WTC11 (cell line): Measurements from ENCODE around the gene EIF4E. TPM values are rescaled to one million over a fixed set of nuclear protein-coding genes. Genes with fewer than 3 reads are reported as not detected.
"Not testable (repeated sequence)": the region's sequence is repeated elsewhere in the genome, so short reads cannot be mapped to it uniquely, and the experiment has no call there.

ENCODE experiments used
- ATAC-seq: fragments of 200-7000 bp; cut with Tn5 transposase; 2 replicates; pipeline ENCODE4 v1.10.0; 2021; ENCODE audit warnings: mild to moderate bottlenecking, moderate library complexity
- CTCF ChIA-PET: fragments of 300-600 bp; sonication (Branson Sonifier 250); formaldehyde crosslinking; loops from one replicate; lab custom pipeline; 2021; ENCODE audit warnings: antibody characterized with exemption; lab: Charles Lee
- POLR2A ChIA-PET: fragments of 350-600 bp; sonication (Branson Sonifier 250); formaldehyde crosslinking; loops from one replicate; lab custom pipeline; 2021; ENCODE audit warnings: antibody characterized with exemption; lab: Charles Lee
- DNase-seq: peaks from one replicate; pipeline ENCODE4 v3.0.0; 2021; ENCODE audit warnings: low spot score
- H3K27ac Mint-ChIP-seq: 2 replicates; pipeline ENCODE4 v1.8.0; 2021; ENCODE audit warnings: mixed read lengths
- H3K27me3 Mint-ChIP-seq: 2 replicates; pipeline ENCODE4 v1.8.0; 2021; ENCODE audit warnings: low read depth, mild to moderate bottlenecking, moderate library complexity, mixed read lengths
- H3K36me3 Mint-ChIP-seq: 2 replicates; pipeline ENCODE4 v1.8.0; 2021; ENCODE audit warnings: mixed read lengths
- H3K4me1 Mint-ChIP-seq: 2 replicates; pipeline ENCODE4 v1.8.0; 2022; ENCODE audit warnings: mixed read lengths
- H3K4me3 Mint-ChIP-seq: 2 replicates; pipeline ENCODE4 v1.8.0; 2021; ENCODE audit warnings: mild to moderate bottlenecking, moderate library complexity, mixed read lengths
- H3K9me3 Mint-ChIP-seq: 2 replicates; pipeline ENCODE4 v1.8.0; 2021; ENCODE audit warnings: mixed read lengths
- CBFB ChIP-seq: sonication (generic); formaldehyde crosslinking; IDR thresholded peaks from 2 replicates; pipeline ENCODE4 v1.8.1; 2022; ENCODE audit warnings: mild to moderate bottlenecking, low read depth, missing genetic modification reagents
- ELF4 ChIP-seq: sonication (generic); formaldehyde crosslinking; IDR thresholded peaks from 2 replicates; pipeline ENCODE4 v1.8.1; 2022; ENCODE audit warnings: low read depth, mild to moderate bottlenecking, moderate library complexity, missing genetic modification reagents
- ESRRA ChIP-seq: sonication (generic); formaldehyde crosslinking; IDR thresholded peaks from 2 replicates; pipeline ENCODE4 v1.8.1; 2022; ENCODE audit warnings: mild to moderate bottlenecking, missing genetic modification reagents, borderline replicate concordance
- GRHL2 ChIP-seq: fragments of 250-450 bp; sonication (Bioruptor Pico); IDR thresholded peaks from 2 replicates; pipeline ENCODE4 v1.8.0; 2022; ENCODE audit warnings: mild to moderate bottlenecking, moderate library complexity; ENCODE audit not compliant: insufficient replicate concordance, severe bottlenecking
- NFATC4 ChIP-seq: fragments of 250-450 bp; sonication (Bioruptor Pico); IDR thresholded peaks from 2 replicates; pipeline ENCODE4 v1.9.0; 2021; ENCODE audit warnings: mild to moderate bottlenecking
- PRRX2 ChIP-seq: fragments of 250-450 bp; sonication (Bioruptor Pico); IDR thresholded peaks from 2 replicates; pipeline ENCODE4 v1.8.0; 2021; ENCODE audit warnings: mild to moderate bottlenecking
- SMAD3 ChIP-seq: sonication (generic); formaldehyde crosslinking; IDR thresholded peaks from 2 replicates; pipeline ENCODE4 v1.8.0; 2022; ENCODE audit warnings: missing genetic modification reagents, mild to moderate bottlenecking, borderline replicate concordance
- SOX15 ChIP-seq: fragments of 250-450 bp; sonication (Bioruptor Pico); IDR thresholded peaks from 2 replicates; pipeline ENCODE4 v1.9.0; 2021; ENCODE audit warnings: mild to moderate bottlenecking
- TCF7 ChIP-seq: sonication (generic); formaldehyde crosslinking; IDR thresholded peaks from 2 replicates; pipeline ENCODE4 v1.8.0; 2022; ENCODE audit warnings: mild to moderate bottlenecking, low read depth, missing genetic modification reagents, moderate library complexity
- TEAD1 ChIP-seq: sonication (generic); formaldehyde crosslinking; IDR thresholded peaks from 2 replicates; pipeline ENCODE4 v1.8.0; 2022; ENCODE audit warnings: mild to moderate bottlenecking, missing genetic modification reagents
- TEAD4 ChIP-seq: sonication (generic); formaldehyde crosslinking; IDR thresholded peaks from 2 replicates; pipeline ENCODE4 v1.8.0; 2022; ENCODE audit warnings: mild to moderate bottlenecking, missing genetic modification reagents
- ZNF121 ChIP-seq: sonication (generic); formaldehyde crosslinking; IDR thresholded peaks from 2 replicates; pipeline ENCODE4 v1.8.0; 2023; ENCODE audit warnings: missing genetic modification reagents
- ZNF423 ChIP-seq: fragments of 250-450 bp; sonication (Bioruptor Pico); IDR thresholded peaks from 2 replicates; pipeline ENCODE4 v2.1.2; 2022; ENCODE audit warnings: mild to moderate bottlenecking, moderate library complexity
- ZNF671 ChIP-seq: fragments of 250-450 bp; sonication (Bioruptor Pico); IDR thresholded peaks from 2 replicates; pipeline ENCODE4 v1.8.0; 2021; ENCODE audit warnings: mild to moderate bottlenecking
- total RNA-seq: library from RNA; stranded (reverse); gene quantifications from 3 replicates; pipeline ENCODE4 v1.2.3, GENCODE V29; 2021
- TF ChIP-seq, protein P1 (sequence below): fragments of 250-450 bp; sonication (Bioruptor Pico); IDR thresholded peaks from 2 replicates; pipeline ENCODE4 v1.9.0; 2021; ENCODE audit warnings: mild to moderate bottlenecking
- TF ChIP-seq, protein P2 (sequence below): sonication (generic); formaldehyde crosslinking; IDR thresholded peaks from 2 replicates; pipeline ENCODE4 v1.8.0; 2023; ENCODE audit warnings: missing genetic modification reagents
- TF ChIP-seq, protein P3 (sequence below): sonication (generic); formaldehyde crosslinking; IDR thresholded peaks from 2 replicates; pipeline ENCODE4 v1.8.1; 2023; ENCODE audit warnings: mild to moderate bottlenecking, missing genetic modification reagents, moderate library complexity
- TF ChIP-seq, protein P4 (sequence below): sonication (generic); formaldehyde crosslinking; IDR thresholded peaks from 2 replicates; pipeline ENCODE4 v1.8.0; 2022; ENCODE audit warnings: mild to moderate bottlenecking, missing genetic modification reagents
- TF ChIP-seq, protein P5 (sequence below): sonication (generic); formaldehyde crosslinking; IDR thresholded peaks from 2 replicates; pipeline ENCODE4 v1.8.0; 2023; ENCODE audit warnings: missing genetic modification reagents, mild to moderate bottlenecking, borderline replicate concordance

Gene EIF4E
- total RNA-seq, 1 experiment from 2014 or later: 174 TPM

DNA sequence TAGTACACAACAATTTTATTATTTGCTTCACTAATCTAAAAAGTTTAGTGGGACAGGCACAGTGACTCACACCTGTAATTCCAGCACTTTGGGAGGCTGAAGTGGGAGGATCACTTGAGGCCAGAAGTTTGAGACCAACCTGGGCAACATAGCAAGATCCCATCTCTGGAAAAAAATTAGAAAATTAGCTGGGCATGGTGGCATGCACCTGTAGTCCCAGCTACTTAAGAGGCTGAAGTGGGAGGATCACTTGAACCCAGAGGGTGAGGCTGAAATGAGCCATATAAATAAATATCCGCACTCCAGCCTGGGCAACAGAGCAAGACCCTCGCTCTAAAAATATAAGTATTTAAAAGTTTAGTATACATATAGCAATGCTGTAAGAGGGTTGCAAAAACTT, 42.6 kb downstream of the EIF4E start:
- H3K27me3 Mint-ChIP-seq, H3K4me1 Mint-ChIP-seq, H3K9me3 Mint-ChIP-seq, ATAC-seq, POLR2A ChIA-PET, DNase-seq, H3K4me3 Mint-ChIP-seq, H3K27ac Mint-ChIP-seq, CTCF ChIA-PET: not testable (repeated sequence)
- TF ChIP-seq ZNF121 (CRISPR knock-in tag): peak; percentile 88
- H3K36me3 Mint-ChIP-seq: peaks cover 59% of the 10 kb centered on the region

DNA sequence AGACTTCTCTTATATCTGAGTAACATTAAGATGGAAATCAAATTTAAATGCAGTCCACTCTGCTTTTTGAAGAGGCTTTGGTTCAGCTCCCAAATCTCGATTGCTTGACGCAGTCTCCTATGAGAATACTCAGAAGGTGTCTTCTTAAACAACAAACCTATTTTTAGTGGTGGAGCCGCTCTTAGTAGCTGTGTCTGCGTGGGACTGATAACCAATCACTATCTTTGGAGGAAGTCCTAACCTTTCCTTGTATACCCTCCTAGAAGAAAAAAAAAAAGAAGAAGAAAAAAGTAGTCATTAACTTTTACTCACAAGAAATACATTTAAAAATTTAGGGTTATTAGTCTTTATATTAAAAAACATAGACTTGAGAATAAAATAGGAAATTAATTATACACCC, 48.0 kb downstream of the EIF4E start:
- H3K4me1 Mint-ChIP-seq, H3K9me3 Mint-ChIP-seq, H3K27me3 Mint-ChIP-seq, POLR2A ChIA-PET, ATAC-seq, DNase-seq, CTCF ChIA-PET, H3K4me3 Mint-ChIP-seq, H3K27ac Mint-ChIP-seq: not testable (repeated sequence)
- H3K36me3 Mint-ChIP-seq: peaks cover 32% of the 10 kb centered on the region

DNA sequence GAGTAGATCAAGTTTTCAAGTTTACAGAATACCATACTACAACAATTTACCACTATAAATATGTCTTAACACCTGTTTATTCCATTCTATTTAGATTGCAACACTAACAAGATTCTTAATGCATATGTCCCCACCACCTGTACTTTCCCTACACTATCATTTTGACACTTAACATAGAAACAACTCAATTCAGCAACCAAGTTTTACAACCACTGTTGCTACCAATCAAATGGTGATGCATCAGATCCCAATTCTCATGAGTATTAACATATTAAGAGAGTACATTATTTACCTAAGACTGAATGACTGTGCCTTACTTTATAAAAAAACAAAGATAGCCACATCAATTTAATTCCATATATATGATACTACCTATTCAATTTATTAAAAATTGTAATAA, 49.4 kb downstream of the EIF4E start:
- H3K4me3 Mint-ChIP-seq: no peak overlapping the region
- no peaks in the 10 kb centered on the region for H3K9me3 Mint-ChIP-seq

DNA sequence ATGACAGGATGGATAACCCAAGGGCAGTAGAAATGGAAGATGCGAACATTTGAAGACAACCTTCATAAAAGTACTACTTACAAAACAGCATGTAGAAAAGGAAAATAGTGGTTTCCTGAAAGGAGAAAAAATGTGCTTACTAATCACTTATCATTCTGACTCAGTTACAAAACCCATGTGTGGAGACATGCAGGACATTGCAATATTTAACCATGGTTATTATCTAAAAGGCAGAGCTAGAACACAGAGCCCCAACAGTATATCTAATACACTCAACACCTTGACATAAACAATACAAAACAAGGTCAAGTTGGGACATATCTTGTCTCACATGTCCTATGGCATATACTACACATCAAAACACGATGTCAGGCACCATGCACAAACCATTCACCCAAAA, 55.9 kb downstream of the EIF4E start:
- Mint-ChIP-seq H3K36me3 (no peaks in the 10 kb centered on the region), H3K27ac (no peak overlapping the region), H3K4me3 (no peak overlapping the region), H3K4me1 (no peaks in the 10 kb centered on the region), H3K9me3 (no peaks in the 10 kb centered on the region), H3K27me3 (no peaks in the 10 kb centered on the region)
- DNase-seq: no peak
- ChIA-PET POLR2A (no interaction called here), CTCF (interaction anchor here (0.9 kb wide), 1 partner anchor 9 kb away, joined by 3 read pairs; no protein-coding TSS in a partner anchor)
- TF ChIP-seq ELF4 (no peak), ZNF423 (CRISPR knock-in tag) (no peak)
- TF ChIP-seq, protein P1, sequence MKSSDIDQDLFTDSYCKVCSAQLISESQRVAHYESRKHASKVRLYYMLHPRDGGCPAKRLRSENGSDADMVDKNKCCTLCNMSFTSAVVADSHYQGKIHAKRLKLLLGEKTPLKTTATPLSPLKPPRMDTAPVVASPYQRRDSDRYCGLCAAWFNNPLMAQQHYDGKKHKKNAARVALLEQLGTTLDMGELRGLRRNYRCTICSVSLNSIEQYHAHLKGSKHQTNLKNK (CRISPR knock-in tag): no peak
- no peak for ATAC-seq

More for the DNA sequence above, 49.4 kb downstream of the EIF4E start:
- H3K27ac Mint-ChIP-seq: no peak overlapping the region
- H3K4me1 Mint-ChIP-seq: no peaks in the 10 kb centered on the region
- H3K27me3 Mint-ChIP-seq: no peaks in the 10 kb centered on the region
- no peak for ATAC-seq
- ChIA-PET POLR2A (no interaction called here), CTCF (no interaction called here)
- H3K36me3 Mint-ChIP-seq: peaks cover 21% of the 10 kb centered on the region
- no peak for DNase-seq
- TF ChIP-seq SOX15 (no peak), ESRRA (CRISPR knock-in tag) (no peak), NFATC4 (CRISPR knock-in tag) (no peak), ZNF671 (CRISPR knock-in tag) (no peak), CBFB (no peak), GRHL2 (CRISPR knock-in tag) (no peak), TEAD4 (CRISPR knock-in tag) (no peak), TCF7 (CRISPR knock-in tag) (no peak), SMAD3 (CRISPR knock-in tag) (no peak), TEAD1 (CRISPR knock-in tag) (no peak), PRRX2 (no peak)
- TF ChIP-seq, protein P2, sequence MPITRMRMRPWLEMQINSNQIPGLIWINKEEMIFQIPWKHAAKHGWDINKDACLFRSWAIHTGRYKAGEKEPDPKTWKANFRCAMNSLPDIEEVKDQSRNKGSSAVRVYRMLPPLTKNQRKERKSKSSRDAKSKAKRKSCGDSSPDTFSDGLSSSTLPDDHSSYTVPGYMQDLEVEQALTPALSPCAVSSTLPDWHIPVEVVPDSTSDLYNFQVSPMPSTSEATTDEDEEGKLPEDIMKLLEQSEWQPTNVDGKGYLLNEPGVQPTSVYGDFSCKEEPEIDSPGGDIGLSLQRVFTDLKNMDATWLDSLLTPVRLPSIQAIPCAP: no peak
- TF ChIP-seq, protein P3, sequence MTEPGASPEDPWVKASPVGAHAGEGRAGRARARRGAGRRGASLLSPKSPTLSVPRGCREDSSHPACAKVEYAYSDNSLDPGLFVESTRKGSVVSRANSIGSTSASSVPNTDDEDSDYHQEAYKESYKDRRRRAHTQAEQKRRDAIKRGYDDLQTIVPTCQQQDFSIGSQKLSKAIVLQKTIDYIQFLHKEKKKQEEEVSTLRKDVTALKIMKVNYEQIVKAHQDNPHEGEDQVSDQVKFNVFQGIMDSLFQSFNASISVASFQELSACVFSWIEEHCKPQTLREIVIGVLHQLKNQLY (CRISPR knock-in tag): no peak
- TF ChIP-seq, protein P4, sequence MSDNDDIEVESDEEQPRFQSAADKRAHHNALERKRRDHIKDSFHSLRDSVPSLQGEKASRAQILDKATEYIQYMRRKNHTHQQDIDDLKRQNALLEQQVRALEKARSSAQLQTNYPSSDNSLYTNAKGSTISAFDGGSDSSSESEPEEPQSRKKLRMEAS (CRISPR knock-in tag): no peak
- TF ChIP-seq, protein P5, sequence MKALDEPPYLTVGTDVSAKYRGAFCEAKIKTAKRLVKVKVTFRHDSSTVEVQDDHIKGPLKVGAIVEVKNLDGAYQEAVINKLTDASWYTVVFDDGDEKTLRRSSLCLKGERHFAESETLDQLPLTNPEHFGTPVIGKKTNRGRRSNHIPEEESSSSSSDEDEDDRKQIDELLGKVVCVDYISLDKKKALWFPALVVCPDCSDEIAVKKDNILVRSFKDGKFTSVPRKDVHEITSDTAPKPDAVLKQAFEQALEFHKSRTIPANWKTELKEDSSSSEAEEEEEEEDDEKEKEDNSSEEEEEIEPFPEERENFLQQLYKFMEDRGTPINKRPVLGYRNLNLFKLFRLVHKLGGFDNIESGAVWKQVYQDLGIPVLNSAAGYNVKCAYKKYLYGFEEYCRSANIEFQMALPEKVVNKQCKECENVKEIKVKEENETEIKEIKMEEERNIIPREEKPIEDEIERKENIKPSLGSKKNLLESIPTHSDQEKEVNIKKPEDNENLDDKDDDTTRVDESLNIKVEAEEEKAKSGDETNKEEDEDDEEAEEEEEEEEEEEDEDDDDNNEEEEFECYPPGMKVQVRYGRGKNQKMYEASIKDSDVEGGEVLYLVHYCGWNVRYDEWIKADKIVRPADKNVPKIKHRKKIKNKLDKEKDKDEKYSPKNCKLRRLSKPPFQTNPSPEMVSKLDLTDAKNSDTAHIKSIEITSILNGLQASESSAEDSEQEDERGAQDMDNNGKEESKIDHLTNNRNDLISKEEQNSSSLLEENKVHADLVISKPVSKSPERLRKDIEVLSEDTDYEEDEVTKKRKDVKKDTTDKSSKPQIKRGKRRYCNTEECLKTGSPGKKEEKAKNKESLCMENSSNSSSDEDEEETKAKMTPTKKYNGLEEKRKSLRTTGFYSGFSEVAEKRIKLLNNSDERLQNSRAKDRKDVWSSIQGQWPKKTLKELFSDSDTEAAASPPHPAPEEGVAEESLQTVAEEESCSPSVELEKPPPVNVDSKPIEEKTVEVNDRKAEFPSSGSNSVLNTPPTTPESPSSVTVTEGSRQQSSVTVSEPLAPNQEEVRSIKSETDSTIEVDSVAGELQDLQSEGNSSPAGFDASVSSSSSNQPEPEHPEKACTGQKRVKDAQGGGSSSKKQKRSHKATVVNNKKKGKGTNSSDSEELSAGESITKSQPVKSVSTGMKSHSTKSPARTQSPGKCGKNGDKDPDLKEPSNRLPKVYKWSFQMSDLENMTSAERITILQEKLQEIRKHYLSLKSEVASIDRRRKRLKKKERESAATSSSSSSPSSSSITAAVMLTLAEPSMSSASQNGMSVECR (CRISPR knock-in tag): no peak

DNA sequence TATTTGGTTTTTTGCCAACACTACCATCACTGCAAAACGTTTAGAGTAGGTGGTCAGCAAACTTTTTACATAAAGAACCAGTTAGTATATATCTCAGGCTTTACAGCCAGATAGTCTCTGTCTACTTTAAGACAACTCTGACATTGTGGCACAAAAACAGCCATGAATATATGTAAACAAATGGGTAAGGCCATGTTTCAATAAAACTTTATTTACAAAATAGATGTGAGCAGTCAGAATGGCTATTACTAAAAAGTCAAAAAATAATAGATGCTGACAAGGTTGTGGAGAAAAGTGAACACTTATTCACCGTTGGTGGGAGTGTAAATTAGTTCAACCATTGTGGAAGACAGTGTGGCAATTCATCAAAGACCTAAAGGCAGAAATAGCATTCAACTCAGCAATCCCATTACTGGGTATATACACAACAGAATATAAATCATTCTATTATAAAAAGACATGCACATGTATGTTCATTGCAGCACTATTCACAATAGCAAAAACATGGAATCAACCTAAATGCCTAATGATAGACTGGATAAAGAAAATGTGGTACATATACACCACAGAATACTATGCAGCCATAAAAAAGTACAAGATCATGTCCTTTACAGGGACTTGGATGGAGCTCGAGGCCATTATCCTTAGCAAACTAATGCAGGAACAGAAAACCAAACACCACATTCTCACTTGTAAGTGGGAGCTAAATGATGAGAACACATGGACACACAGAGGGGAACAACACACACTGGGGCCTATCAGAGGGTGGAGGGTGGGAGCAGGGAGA, 56.6 kb downstream of the EIF4E start:
- DNase-seq, H3K27me3 Mint-ChIP-seq, POLR2A ChIA-PET, ATAC-seq, H3K4me1 Mint-ChIP-seq, H3K36me3 Mint-ChIP-seq, H3K27ac Mint-ChIP-seq, H3K9me3 Mint-ChIP-seq, H3K4me3 Mint-ChIP-seq: not testable (repeated sequence)
- CTCF ChIA-PET: interaction anchor here (0.9 to 1.1 kb wide), 2 partner anchors 9 to 405 kb away, joined by 3 read pairs; no protein-coding TSS in a partner anchor
